AG04450 (cell line): Measurements from ENCODE around the gene ZNF236. TPM values are rescaled to one million over a fixed set of nuclear protein-coding genes. Genes with fewer than 3 reads are reported as not detected.

Experiments used
- CTCF ChIA-PET: fragments of 300-600, 350-600 bp; formaldehyde crosslinking; extraction: SDS; loops from one replicate; lab custom pipeline; 2022; ENCODE audit warnings: antibody characterized with exemption, inconsistent platforms; lab: Charles Lee
- POLR2A ChIA-PET: fragments of 350-600 bp; formaldehyde crosslinking; extraction: SDS; loops from one replicate; lab custom pipeline; 2021; ENCODE audit warnings: antibody characterized with exemption, inconsistent platforms; lab: Yijun Ruan, JAX
- DNase-seq: peaks from one replicate; pipeline ENCODE4 v3.0.0-alpha.2; 2011; ENCODE audit warnings: low read depth, low spot score
- H3K27ac ChIP-seq: one replicate; pipeline ENCODE4 v1.5.1; 2012; ENCODE audit warnings: low read depth, low read length, control low read depth
- H3K27me3 ChIP-seq: one replicate; pipeline ENCODE4 v1.6.0; 2012; ENCODE audit warnings: low read length; ENCODE audit not compliant: control insufficient read depth, insufficient read depth
- H3K4me3 ChIP-seq: 2 replicates; pipeline ENCODE4 v1.5.1; 2011; ENCODE audit warnings: mild to moderate bottlenecking, low read depth, low read length, control low read depth
- H3K9me3 ChIP-seq: 2 replicates; pipeline ENCODE4 v1.5.1; 2012; ENCODE audit warnings: low read length; ENCODE audit not compliant: control insufficient read depth, insufficient read depth
- CTCF ChIP-seq: IDR thresholded peaks from 2 replicates; pipeline ENCODE4 v1.5.1; 2011; ENCODE audit warnings: low read depth, low read length, control low read depth, inconsistent platforms
- polyA plus RNA-seq: library from polyadenylated mRNA; depleted of rRNA; stranded (reverse); fragments of >200 nt; gene quantifications from 2 replicates; pipeline ENCODE4 v1.2.3, GENCODE V29; 2011

ZNF236 gene
- polyA plus RNA-seq, 1 experiment, result 5.3 TPM

GRCh38 chr18:76788571-76789317 lies 33.6 kb upstream of the ZNF236 start:
- Histone ChIP-seq H3K4me3 (no peak overlapping the region), H3K27me3 (no peaks in the 10 kb centered on the region), H3K9me3 (peaks cover 32% of the 10 kb centered on the region), H3K27ac (no peak overlapping the region)
- POLR2A ChIA-PET, result no interaction called here
- no peak for DNase-seq
- no peak for TF ChIP-seq CTCF
- CTCF ChIA-PET, result interaction anchor here (8.8 kb wide), 1 partner anchor 14 kb away, joined by 62 read pairs; no protein-coding TSS in a partner anchor

GRCh38 chr18:76791106-76791505 lies 31.3 kb upstream of the ZNF236 start:
- H3K9me3 ChIP-seq, result peaks cover 30% of the 10 kb centered on the region
- TF ChIP-seq CTCF, result no peak
- no peaks in the 10 kb centered on the region for H3K27me3 ChIP-seq
- ChIA-PET CTCF (interaction anchor here (8.8 kb wide), 1 partner anchor 12 kb away, joined by 62 read pairs; no protein-coding TSS in a partner anchor), POLR2A (no interaction called here)
- H3K4me3 ChIP-seq, result no peak overlapping the region
- no peak for DNase-seq
- H3K27ac ChIP-seq, result no peak overlapping the region

GRCh38 chr18:76791642-76792041 lies 30.7 kb upstream of the ZNF236 start:
- ChIA-PET CTCF (interaction anchor here (8.8 kb wide), 1 partner anchor 11 kb away, joined by 62 read pairs; no protein-coding TSS in a partner anchor), POLR2A (no interaction called here)
- no peak for DNase-seq
- Histone ChIP-seq H3K27ac (no peak overlapping the region), H3K27me3 (no peaks in the 10 kb centered on the region), H3K9me3 (peaks cover 30% of the 10 kb centered on the region), H3K4me3 (no peak overlapping the region)
- TF ChIP-seq CTCF, result no peak

- peaks cover 16% of the 10 kb centered on the region for H3K9me3 ChIP-seq
- H3K27ac ChIP-seq, result no peak overlapping the region
- ChIA-PET CTCF (interaction anchor here (8.8 kb wide), 1 partner anchor 8 kb away, joined by 62 read pairs; no protein-coding TSS in a partner anchor), POLR2A (no interaction called here)
- no peak for TF ChIP-seq CTCF
- H3K4me3 ChIP-seq, result no peak overlapping the region
- no peaks in the 10 kb centered on the region for H3K27me3 ChIP-seq
- no peak for DNase-seq
Observed at GRCh38 chr18:76794326-76794725, 28.0 kb upstream of the ZNF236 start.
